Left ventricle myocardium inferior (tissue), 1 donor: ENCODE results near the gene POLR3K. TPM values are rescaled to one million over a fixed set of nuclear protein-coding genes. Genes with fewer than 3 reads are reported as not detected.
"Not testable (repeated sequence)": the region's sequence is repeated elsewhere in the genome, so short reads cannot be mapped to it uniquely, and the experiment has no call there.

Source experiments
- DNase-seq: peaks from one replicate; pipeline ENCODE4 v3.0.0-alpha.2; 2020
- H3K27ac ChIP-seq: fragments of 200-600 bp; replicated peaks from 2 replicates; pipeline ENCODE4 v1.8.0; 2021
- H3K27me3 ChIP-seq: fragments of 200-600 bp; 2 replicates; pipeline ENCODE4 v1.8.0; 2021; ENCODE audit warnings: low read depth
- H3K36me3 ChIP-seq: fragments of 200-600 bp; 2 replicates; pipeline ENCODE4 v1.8.0; 2021
- H3K4me1 ChIP-seq: fragments of 200-600 bp; 2 replicates; pipeline ENCODE4 v1.8.0; 2021
- H3K4me3 ChIP-seq: fragments of 200-600 bp; 2 replicates; pipeline ENCODE4 v1.8.0; 2021; ENCODE audit warnings: mild to moderate bottlenecking, moderate library complexity
- H3K9me3 ChIP-seq: fragments of 200-600 bp; replicated peaks from 2 replicates; pipeline ENCODE4 v1.8.0; 2021
- intact Hi-C: fragments of 100-400 bp; cut with micrococcal nuclease; formaldehyde crosslinking; loops from one replicate; pipeline ENCODE4 v1.11.0; 2022
- total RNA-seq: library from RNA; stranded (reverse); fragmentation: NEBNext Ultra II Directional; extraction: Animal tissue kit (Norgen Biotek cat#: 25700); gene quantifications from one replicate; pipeline ENCODE4 v1.2.1, GENCODE V29; 2021
- TF ChIP-seq, protein P1 (sequence below): fragments of 200-600 bp; IDR thresholded peaks from 2 replicates; pipeline ENCODE4 v1.8.0; 2021; ENCODE audit warnings: antibody characterized with exemption, mild to moderate bottlenecking, borderline replicate concordance
- donor health status: DM: no; HTN: yes; CAD: no; lungs with severe emphysema.

The POLR3K gene
- total RNA-seq, 1 donor from 2014 or later, result 11.7 TPM

DNA sequence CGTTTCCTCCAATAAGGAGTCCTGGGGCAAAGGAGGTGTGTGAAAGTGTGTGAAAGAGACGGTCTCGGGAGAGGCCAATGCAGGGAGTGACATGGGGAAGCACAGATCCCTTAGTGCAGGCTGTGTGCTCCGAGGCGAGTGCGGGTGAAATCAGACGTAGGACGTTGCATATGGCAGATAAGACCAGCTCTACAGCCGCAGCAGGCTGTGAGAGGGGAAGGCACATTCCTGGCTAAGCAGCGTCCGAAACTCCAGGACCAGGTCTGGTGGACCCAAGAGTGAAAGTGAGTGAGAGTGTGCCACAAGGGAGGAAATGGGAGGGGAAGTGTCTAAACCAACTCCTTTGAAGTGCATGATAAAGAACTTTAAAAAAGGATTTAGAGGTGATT, 11.3 kb downstream of the POLR3K start:
- Histone ChIP-seq H3K36me3 (peaks cover 13% of the 10 kb centered on the region), H3K4me1 (no peaks in the 10 kb centered on the region), H3K27me3 (no peaks in the 10 kb centered on the region), H3K9me3 (no peaks in the 10 kb centered on the region), H3K4me3 (peak overlapping the region; percentile 56), H3K27ac (no peak overlapping the region)
- intact Hi-C loops, result no loop called here
- TF ChIP-seq, protein P1, sequence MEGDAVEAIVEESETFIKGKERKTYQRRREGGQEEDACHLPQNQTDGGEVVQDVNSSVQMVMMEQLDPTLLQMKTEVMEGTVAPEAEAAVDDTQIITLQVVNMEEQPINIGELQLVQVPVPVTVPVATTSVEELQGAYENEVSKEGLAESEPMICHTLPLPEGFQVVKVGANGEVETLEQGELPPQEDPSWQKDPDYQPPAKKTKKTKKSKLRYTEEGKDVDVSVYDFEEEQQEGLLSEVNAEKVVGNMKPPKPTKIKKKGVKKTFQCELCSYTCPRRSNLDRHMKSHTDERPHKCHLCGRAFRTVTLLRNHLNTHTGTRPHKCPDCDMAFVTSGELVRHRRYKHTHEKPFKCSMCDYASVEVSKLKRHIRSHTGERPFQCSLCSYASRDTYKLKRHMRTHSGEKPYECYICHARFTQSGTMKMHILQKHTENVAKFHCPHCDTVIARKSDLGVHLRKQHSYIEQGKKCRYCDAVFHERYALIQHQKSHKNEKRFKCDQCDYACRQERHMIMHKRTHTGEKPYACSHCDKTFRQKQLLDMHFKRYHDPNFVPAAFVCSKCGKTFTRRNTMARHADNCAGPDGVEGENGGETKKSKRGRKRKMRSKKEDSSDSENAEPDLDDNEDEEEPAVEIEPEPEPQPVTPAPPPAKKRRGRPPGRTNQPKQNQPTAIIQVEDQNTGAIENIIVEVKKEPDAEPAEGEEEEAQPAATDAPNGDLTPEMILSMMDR, result no peak
- no peak for DNase-seq

DNA sequence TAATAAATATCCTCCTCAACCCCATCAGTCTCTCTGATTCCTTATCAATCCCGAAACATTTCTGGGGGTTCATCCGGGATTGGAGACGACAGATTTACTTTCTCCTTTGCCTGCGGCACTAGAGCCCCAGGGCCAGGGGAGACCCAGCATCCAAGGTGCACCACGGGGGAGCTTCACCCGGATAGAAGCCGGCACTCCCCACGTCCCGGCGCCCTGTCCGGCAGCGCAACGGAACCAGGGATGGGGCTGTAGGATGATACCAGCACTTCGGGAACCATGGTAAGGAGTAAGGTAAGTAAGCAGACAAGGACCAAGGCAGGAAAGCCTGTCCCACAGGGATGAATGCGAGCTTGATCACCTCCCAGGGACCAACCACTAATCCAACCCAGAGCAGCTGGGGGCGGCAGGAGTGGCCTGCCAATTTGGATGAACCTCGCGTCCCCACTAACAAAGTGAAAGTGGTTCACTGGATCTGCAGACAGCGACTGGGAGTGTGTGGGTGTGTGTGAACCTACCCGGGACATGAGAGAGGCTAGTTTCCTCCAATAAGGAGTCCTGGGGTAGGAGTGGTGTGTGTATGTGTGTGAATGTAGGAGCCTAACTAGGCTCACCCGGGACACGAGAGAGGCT, 11.9 kb downstream of the POLR3K start:
- Histone ChIP-seq H3K4me1 (no peaks in the 10 kb centered on the region), H3K36me3 (peaks cover 9% of the 10 kb centered on the region), H3K27me3 (no peaks in the 10 kb centered on the region), H3K27ac (no peak overlapping the region), H3K4me3 (peak overlapping the region; percentile 56), H3K9me3 (no peaks in the 10 kb centered on the region)
- TF ChIP-seq, protein P1, result no peak
- no peak for DNase-seq
- intact Hi-C loops, result no loop called here

DNA sequence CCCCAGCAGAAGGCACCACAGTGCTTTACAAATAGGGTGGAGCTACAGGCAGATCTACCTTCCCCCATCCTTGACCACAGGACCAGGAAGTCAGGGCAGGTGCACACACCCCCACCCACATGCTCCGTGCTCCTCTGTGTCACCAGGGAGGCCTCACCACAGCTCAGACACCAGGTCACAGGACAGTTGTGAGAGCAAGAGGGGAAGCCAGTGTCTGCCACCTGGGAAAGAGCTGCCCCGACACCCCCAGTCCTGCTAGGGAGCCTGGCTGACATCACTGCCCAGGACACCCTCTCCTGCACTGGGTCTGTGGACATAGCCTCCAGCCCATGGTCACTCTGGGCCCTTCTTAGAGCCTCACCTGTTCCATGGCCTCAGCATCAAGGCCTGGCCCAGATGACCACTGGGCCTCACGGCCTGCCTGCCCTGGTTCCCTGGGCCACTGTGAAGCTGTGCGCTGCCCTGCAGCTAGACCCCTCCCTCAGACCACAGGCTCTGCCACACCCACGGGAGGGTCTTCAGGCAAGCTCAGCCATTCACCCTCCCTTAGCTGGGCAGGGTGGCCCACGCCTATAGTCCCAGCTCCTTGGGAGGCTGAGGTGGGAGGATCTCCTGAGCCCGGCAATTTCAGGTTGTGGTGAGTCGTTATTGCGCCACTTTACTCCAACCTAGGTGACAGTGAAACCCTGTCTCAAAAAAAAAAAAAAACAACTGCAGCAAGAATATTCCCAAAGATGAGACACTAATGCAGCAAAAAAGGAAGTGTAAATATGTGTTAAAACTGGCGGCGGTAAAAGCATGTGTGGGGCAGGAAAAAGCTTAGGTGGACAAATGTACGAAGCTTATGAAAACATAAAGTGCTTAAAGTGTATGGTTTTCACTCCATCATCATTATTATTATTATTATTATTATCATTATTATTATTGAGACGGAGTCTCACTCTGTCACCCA, 14.2 kb downstream of the POLR3K start:
- Histone ChIP-seq H3K27me3 (no peaks in the 10 kb centered on the region), H3K9me3 (no peaks in the 10 kb centered on the region), H3K4me1 (peaks cover 6% of the 10 kb centered on the region), H3K36me3 (no peaks in the 10 kb centered on the region), H3K27ac (no peak overlapping the region), H3K4me3 (no peak overlapping the region)
- DNase-seq, result no peak
- intact Hi-C loops, result no loop called here
- TF ChIP-seq, protein P1, result no peak

DNA sequence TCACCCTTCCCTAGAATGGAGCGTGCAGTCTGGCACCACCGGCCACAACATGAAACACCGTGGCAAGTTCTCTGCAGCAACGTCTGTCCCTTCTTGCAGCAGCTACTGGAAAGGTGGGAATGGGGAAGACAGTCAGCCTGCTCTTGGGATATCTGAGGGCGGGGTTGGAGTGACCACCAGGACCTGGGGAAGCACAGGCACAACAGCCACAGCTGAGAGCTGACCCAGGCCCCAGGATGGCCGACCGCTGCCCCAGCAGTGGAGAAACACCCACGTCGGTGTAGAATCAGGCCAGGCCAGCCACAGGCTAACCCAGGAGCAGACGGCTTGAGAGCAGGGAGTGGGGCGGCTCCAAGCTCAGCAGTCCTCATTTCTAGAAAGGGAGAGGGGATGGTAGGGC, 15.2 kb downstream of the POLR3K start:
- intact Hi-C loops, H3K9me3 ChIP-seq, H3K27me3 ChIP-seq, H3K27ac ChIP-seq, H3K36me3 ChIP-seq, H3K4me3 ChIP-seq, DNase-seq, H3K4me1 ChIP-seq: not testable (repeated sequence)

DNA sequence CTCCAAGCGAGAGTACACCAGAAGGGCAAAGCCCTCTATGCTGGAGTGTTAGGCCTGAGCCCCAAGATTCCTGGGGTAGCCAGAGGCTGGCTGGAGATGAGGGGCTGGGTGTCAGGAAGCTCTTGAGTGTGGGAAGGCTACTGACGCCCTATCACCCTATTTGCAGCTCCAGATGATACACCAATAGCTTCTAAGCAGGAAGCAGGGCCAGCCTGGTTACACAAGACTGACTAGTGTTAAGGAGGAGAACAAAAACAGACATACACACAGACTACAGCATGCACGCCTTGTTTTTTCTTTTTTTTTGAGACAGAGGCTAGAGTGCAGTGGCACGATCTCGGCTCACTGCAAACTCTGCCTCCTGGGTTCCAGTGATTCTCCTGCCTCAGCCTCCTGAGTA, 15.9 kb downstream of the POLR3K start:
- intact Hi-C loops, result no loop called here
- no peak for DNase-seq
- H3K4me1 ChIP-seq, result peaks cover 6% of the 10 kb centered on the region
- H3K27ac ChIP-seq, result no peak overlapping the region
- H3K4me3 ChIP-seq, result no peak overlapping the region
- TF ChIP-seq, protein P1, result no peak
- H3K9me3 ChIP-seq, result no peaks in the 10 kb centered on the region
- H3K36me3 ChIP-seq, result no peaks in the 10 kb centered on the region
- no peaks in the 10 kb centered on the region for H3K27me3 ChIP-seq
